HG03457 (cell line): ENCODE data around the gene APOA1.
"Not testable (repeated sequence)": the region's sequence is repeated elsewhere in the genome, so short reads cannot be mapped to it uniquely, and the experiment has no call there.

Experiments used
- ATAC-seq: cut with Tn5 transposase; IDR thresholded peaks from one replicate; pipeline ENCODE4 v1.9.1; 2021; ENCODE audit warnings: moderate number of reproducible peaks; ENCODE audit not compliant: unreplicated experiment

The APOA1 gene

DNA sequence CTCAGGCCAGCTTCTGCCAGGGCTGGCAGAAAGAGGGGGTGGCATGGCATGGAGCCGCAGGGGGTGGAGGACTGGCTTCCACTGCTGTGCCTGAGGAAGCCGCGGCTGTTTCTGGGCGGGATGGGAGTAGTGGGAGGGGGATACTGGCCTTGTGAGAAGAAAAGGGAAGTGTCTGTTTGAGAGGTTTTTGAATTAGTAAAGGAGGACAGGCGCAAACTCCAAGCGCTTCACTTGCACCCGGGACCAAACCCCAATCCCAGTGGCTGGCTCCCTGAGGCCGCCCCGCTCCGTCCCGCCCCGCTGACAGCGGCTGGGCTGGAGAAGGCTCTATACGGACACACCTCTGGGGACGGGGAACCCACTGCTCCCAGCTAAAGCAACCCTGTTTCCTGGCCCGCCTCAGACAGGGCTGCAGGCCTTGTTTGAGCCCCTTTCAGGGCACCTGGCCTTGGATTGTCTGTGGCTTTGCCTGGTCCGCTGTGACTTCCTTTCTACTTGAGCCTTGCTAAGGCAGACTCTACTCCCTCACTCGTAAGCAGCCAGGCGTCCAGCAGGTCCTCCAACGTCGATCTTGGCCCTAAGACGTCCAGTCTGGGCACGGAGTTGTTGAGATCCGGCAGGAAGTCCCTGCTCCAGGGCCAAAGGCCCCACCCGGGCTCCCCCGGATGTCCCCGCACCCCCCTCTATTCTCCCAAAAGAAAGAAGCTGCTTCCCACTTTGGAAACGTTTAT, 2.2 kb downstream of the APOA1 start:
- no peak for ATAC-seq

DNA sequence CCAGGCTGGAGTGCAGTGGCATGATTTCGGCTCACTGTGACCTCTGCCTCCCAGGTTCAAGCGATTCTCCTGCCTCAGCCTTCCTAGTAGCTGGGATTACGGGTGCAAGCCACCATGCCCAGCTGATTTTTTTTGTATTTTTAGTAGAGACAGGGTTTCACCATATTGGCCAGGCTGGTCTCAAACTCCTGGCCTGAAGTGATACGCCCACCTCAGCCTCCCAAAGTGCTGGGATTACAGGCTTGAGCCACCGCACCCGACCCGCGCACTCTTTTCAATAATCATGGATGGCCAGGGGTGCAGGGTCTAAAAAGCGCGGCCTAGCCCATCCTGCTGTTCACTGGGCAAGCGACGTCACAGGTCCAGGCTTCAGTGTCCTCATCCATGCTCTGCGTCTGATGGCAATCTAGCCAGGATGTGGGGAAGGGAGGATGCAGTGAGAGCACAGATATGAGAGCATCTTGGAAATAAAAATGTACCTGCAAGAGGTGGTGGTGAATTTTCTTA, 2.8 kb downstream of the APOA1 start:
- ATAC-seq, result not testable (repeated sequence)

DNA sequence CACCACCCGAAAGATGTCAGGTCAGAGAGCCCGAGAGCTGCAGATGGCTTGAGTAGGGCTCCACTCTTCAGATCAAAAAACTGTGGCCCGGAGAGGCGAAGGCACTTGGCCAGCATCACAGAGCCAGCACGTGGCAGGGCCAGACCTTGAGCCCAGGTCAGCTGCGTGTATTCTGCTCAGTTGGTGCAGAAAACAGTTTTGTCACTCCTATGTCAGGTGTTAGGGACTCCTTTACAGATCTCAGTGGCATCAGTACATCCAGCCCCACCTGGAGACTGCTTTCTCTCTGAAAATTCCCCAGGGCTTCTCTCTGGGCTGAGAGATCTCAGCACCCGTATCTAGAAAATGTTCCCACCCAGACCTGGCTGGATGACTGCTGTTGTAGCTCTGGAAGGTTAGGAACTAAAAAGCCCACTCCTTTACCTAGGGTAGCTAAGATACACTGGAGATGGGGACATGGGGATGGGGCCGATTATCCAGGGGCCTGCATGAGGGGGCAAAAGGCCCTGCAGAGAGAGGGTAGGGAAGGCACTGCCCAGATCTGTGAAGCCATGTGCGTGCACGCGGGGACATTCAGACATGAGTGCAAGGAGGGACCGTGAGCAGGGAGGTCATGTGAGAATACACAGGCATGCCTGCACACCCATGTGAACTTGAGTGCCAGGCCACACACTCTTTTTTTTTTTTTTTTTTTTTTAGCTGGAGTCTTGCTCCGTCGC, 3.4 kb downstream of the APOA1 start:
- no peak for ATAC-seq

DNA sequence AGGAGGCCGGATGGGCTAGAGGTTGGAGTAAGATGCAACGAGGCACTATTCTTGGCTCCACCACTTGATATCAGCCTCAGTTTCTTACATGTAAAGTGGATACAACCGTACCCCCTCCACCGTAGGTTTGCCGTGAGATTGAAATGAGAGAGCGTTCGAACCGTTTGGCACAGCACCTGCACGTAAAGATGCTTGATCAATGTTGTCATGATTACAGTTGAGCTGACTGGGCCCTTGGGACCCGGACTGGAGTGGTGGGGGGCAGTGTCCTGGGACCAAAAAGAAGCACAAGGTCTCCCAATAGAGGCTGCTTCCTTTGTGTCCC, 4.0 kb downstream of the APOA1 start:
- no peak for ATAC-seq

DNA sequence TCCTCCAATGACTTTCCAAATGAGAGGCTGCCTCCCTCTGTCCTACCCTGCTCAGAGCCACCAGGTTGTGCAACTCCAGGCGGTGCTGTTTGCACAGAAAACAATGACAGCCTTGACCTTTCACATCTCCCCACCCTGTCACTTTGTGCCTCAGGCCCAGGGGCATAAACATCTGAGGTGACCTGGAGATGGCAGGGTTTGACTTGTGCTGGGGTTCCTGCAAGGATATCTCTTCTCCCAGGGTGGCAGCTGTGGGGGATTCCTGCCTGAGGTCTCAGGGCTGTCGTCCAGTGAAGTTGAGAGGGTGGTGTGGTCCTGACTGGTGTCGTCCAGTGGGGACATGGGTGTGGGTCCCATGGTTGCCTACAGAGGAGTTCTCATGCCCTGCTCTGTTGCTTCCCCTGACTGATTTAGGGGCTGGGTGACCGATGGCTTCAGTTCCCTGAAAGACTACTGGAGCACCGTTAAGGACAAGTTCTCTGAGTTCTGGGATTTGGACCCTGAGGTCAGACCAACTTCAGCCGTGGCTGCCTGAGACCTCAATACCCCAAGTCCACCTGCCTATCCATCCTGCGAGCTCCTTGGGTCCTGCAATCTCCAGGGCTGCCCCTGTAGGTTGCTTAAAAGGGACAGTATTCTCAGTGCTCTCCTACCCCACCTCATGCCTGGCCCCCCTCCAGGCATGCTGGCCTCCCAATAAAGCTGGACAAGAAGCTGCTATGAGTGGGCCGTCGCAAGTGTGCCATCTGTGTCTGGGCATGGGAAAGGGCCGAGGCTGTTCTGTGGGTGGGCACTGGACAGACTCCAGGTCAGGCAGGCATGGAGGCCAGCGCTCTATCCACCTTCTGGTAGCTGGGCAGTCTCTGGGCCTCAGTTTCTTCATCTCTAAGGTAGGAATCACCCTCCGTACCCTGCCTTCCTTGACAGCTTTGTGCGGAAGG, 4.8 kb downstream of the APOA1 start:
- ATAC-seq, result no peak

DNA sequence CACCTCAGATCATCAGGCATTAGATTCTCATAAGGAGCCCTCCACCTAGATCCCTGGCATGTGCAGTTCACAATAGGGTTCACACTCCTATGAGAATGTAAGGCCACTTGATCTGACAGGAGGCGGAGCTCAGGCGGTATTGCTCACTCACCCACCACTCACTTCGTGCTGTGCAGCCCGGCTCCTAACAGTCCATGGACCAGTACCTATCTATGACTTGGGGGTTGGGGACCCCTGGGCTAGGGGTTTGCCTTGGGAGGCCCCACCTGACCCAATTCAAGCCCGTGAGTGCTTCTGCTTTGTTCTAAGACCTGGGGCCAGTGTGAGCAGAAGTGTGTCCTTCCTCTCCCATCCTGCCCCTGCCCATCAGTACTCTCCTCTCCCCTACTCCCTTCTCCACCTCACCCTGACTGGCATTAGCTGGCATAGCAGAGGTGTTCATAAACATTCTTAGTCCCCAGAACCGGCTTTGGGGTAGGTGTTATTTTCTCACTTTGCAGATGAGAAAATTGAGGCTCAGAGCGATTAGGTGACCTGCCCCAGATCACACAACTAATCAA, 5.6 kb downstream of the APOA1 start:
- no peak for ATAC-seq

DNA sequence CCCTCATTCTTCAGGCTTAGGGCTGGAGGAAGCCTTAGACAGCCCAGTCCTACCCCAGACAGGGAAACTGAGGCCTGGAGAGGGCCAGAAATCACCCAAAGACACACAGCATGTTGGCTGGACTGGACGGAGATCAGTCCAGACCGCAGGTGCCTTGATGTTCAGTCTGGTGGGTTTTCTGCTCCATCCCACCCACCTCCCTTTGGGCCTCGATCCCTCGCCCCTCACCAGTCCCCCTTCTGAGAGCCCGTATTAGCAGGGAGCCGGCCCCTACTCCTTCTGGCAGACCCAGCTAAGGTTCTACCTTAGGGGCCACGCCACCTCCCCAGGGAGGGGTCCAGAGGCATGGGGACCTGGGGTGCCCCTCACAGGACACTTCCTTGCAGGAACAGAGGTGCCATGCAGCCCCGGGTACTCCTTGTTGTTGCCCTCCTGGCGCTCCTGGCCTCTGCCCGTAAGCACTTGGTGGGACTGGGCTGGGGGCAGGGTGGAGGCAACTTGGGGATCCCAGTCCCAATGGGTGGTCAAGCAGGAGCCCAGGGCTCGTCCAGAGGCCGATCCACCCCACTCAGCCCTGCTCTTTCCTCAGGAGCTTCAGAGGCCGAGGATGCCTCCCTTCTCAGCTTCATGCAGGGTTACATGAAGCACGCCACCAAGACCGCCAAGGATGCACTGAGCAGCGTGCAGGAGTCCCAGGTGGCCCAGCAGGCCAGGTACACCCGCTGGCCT, 7.1 kb downstream of the APOA1 start:
- no peak for ATAC-seq

DNA sequence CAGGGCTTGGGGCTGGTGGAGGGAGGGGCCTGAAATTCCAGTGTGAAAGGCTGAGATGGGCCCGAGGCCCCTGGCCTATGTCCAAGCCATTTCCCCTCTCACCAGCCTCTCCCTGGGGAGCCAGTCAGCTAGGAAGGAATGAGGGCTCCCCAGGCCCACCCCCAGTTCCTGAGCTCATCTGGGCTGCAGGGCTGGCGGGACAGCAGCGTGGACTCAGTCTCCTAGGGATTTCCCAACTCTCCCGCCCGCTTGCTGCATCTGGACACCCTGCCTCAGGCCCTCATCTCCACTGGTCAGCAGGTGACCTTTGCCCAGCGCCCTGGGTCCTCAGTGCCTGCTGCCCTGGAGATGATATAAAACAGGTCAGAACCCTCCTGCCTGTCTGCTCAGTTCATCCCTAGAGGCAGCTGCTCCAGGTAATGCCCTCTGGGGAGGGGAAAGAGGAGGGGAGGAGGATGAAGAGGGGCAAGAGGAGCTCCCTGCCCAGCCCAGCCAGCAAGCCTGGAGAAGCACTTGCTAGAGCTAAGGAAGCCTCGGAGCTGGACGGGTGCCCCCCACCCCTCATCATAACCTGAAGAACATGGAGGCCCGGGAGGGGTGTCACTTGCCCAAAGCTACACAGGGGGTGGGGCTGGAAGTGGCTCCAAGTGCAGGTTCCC, 7.8 kb downstream of the APOA1 start, which contains the start of gene APOC3:
Gene APOC3 (plus strand): TSS at position 383 of the 659 bp plus-strand sequence. CDS start 676 bp downstream, outside the sequence.
- no peak for ATAC-seq

DNA sequence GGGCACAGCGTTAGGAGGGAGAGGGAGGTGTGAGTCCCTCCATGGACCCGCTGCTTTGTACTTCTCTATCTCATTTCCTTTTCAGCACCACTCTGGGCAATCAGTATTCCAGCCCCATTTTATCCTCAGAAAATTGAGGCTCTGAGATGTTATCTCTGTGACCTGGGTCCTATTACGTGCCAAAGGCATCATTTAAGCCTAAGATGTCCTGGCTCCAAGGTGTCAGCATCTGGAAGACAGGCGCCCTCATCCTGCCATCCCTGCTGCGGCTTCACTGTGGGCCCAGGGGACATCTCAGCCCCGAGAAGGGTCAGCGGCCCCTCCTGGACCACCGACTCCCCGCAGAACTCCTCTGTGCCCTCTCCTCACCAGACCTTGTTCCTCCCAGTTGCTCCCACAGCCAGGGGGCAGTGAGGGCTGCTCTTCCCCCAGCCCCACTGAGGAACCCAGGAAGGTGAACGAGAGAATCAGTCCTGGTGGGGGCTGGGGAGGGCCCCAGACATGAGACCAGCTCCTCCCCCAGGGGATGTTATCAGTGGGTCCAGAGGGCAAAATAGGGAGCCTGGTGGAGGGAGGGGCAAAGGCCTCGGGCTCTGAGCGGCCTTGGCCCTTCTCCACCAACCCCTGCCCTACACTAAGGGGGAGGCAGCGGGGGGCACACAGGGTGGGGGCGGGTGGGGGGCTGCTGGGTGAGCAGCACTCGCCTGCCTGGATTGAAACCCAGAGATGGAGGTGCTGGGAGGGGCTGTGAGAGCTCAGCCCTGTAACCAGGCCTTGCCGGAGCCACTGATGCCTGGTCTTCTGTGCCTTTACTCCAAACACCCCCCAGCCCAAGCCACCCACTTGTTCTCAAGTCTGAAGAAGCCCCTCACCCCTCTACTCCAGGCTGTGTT, 8.5 kb downstream of the APOA1 start:
- no peak for ATAC-seq

DNA sequence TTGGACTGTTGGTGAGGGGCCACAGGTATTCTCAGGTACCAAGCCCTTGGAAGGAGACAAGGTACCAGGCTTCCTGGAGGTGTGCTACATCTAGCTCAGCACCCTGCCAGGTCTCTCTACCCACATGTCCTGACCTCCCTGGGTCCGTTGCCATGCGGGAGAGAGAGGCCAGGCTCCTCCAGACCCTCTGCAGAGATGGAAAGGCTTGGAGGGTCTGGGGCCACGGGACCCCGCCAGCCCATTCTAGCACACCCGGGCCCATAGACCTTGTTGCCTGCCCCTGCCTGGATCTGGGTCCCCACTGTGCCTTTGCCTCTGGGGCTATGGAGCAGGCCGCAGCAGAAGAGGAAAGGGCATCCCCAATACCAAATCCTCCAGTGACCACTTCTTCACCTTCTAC, 10.0 kb downstream of the APOA1 start:
- no peak for ATAC-seq

DNA sequence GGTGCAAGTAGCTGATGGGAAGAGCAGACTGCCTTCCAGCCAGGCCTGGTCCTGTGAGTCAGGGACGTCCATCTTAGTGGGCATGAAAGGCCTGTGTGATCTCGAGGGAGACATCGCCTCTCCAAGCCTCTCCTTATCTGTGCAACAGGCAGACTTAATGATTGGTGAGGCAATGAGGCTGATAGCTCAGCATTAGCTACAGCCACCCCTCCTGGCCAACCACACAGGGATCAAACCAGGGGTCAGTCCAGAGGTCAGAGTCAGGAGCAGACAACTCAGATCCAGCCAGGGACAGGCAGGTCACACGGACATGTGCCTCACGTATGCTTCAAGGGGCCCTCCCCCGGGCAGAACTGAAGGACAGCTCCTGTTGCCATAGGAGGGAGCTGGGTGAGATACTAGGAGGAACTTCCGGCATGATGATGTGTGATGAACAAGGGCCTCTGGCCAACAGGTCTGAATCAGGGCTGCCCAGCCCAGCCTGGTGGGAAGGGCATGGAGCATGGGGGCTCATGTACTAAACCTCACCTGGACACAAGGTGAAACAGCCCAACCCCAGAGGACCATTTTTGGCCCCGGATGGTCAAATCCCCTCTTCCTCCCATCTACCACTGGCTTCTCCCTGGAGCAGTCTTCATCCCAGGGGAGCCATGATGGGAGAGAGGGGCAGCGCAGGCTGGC, 10.5 kb downstream of the APOA1 start:
- no peak for ATAC-seq

DNA sequence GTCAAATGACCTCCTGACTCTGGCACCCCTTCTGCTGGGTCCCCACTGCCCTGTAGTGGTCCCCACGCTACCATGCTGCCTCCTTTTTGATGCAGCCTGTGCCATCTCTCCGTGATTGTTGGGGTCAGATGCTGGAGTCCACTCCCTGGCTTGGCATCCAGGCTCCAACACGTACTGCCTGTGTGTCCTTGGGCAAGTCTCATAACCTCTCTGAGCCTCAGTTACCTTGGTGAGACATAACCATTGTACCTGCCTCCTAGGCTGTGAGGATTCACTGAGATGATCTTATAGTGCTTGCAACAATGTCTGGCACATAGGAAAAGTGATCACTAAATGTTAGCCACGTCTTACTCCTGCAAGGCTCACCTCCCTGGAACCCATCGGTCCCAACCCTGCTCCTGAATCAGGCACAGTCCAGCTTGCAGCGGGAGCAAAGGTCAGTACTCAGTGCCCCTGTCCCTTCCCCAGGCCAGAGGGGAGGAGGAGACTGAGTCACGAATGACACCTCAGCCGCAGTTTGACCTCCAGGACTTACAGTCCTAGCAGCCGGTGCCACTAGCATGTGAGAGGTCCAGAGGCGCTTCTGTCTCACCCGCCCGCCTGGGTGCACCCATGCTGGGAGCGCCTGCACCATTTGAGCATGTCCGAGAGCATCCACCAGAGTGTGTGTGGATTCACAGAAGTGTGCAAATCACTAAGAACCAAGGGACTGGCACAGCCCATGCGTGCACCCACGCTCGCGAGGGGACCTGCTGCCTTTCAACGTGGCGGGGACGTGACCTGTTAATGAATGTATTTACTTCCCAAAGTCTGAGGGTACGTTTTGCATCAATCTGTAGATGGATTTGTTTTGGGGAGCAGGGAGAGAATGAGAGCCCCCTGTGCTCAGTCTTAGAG, 11.3 kb downstream of the APOA1 start:
- no peak for ATAC-seq

DNA sequence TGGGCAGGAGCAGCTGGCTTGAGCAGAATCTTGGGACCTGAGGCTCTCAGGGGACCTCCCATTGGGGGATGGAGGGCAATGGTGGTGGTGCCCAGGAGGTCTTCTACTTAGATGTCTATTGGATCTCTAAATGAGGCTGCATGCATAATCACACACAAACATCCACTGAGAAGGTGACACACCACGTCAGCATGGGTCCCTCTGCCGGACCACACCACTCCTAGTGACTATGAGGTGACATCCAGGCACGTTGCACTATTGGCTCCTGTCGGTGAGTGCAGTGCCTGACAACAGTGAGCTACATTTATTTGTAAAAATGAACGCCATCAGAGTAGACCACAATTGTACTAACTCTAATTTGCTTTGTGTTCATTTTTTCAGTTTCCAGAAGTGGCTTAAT, 12.0 kb downstream of the APOA1 start:
- no peak for ATAC-seq

DNA sequence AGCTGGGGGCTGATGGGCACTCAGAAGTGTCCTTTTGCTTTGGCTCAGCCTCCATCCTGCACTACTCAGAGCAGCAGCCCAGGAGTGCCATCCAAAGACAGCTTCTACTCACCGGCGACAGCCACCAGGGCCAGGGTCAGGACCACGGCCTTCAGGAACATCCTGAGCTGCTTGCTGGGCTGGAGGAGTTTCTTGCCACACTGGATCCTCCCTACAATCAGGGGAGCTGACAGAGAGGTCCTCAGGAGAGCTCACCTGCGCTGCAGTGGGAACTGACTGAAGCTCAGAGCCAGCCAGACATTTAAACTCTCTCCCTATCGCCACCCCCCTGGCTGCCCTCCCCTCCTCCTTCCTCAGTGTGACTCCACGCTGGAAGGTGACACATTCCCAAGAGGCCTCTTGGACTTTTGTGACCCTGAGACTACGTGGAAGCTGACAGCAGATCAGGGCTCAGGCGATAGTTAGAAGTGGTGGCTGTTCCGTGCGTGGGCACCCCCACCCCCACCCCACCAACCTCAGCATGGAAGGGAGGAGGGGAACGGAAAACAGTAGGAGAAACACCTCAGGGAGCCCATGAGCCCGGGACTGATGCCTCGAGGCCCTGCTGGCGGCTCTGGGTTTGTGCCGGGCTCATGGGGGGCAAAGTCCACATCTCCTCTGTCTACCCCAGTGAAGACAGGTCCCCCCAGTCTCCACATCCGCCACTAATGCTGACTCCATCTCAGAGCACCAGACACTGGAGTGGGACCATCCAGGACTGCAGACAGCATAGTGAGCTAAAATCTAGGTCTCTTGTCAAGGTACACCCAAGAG, 14.2 kb downstream of the APOA1 start, which contains the start of gene APOA4:
Gene APOA4 (minus strand): TSS at position 274 of the 813 bp plus-strand sequence. CDS start 113 bp downstream, at position 161.
- ATAC-seq, result no peak

DNA sequence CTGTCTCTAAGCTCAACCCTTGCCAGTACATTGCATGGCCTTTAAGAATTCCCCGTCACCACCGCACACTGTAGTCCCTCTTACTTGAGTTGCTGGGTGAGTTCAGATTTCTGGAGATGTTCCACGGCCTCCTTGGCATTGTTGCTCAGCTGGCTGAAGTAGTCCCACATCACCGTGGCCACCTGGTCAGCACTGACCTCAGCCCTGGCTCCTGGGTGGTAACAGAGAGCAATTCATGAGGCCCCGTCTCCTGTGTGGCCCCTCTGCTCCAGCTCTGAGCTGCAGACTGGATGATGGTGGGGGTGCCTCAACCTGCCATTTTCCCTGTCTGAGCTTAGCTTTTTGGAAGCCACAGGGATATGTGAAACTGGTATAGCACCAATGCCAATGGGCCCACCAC, 14.8 kb downstream of the APOA1 start:
- ATAC-seq, result no peak
